GM10266 (cell line): ENCODE measurements around the gene TLE2.
"Not testable (repeated sequence)": the region's sequence is repeated elsewhere in the genome, so short reads cannot be mapped to it uniquely, and the experiment has no call there.

Source experiments
- DNase-seq: peaks from one replicate; pipeline ENCODE4 v3.0.0; 2012; ENCODE audit errors: extremely low spot score
- CTCF ChIP-seq: IDR thresholded peaks from 2 replicates; pipeline ENCODE4 v1.5.1; 2012; ENCODE audit warnings: mild to moderate bottlenecking, low read depth; ENCODE audit not compliant: control insufficient read depth, insufficient read depth; ENCODE audit errors: missing control alignments

TLE2 gene

GRCh38 chr19:2973229-2973628, 55.9 kb downstream of the TLE2 start:
- DNase-seq = no peak
- TF ChIP-seq CTCF = no peak

- no peak for TF ChIP-seq CTCF
- no peak for DNase-seq
Measured at GRCh38 chr19:2970201-2970835, 58.8 kb downstream of the TLE2 start.

GRCh38 chr19:2969104-2969504, 60.0 kb downstream of the TLE2 start:
- no peak for TF ChIP-seq CTCF

GRCh38 chr19:2967972-2968371, 61.1 kb downstream of the TLE2 start:
- DNase-seq = no peak
- no peak for TF ChIP-seq CTCF

More at GRCh38 chr19:2969104-2969504, 60.0 kb downstream of the TLE2 start:
- no peak for DNase-seq

GRCh38 chr19:2964874-2965273, 64.2 kb downstream of the TLE2 start:
- TF ChIP-seq CTCF = no peak
- no peak for DNase-seq

- not testable (repeated sequence) for DNase-seq
Measured at GRCh38 chr19:2963631-2964030, 65.4 kb downstream of the TLE2 start.

GRCh38 chr19:2963122-2963521, 66.0 kb downstream of the TLE2 start:
- TF ChIP-seq CTCF = no peak
- DNase-seq = no peak
